Measurements from ENCODE around the gene TINCR. TPM values are rescaled to one million over a fixed set of nuclear protein-coding genes. Genes with fewer than 3 reads are reported as not detected.
A peak's percentile ranks its signal among the peaks of the same experiment; 100 is the strongest.

Gene TINCR
- total and polyA plus RNA-seq, 2 of the 13 experiments (the other 11 are each of a cell fraction or from before 2014, with no cell fraction given), result 0.17 to 0.33 TPM

- TF ChIP-seq HOXA7 (CRISPR knock-in tag; IDR thresholded peaks at IDR 0.05) (no peak), PHF8 (CRISPR knock-in tag; IDR thresholded peaks at IDR 0.05) (0 out of 2 replicates have a peak, but pooled peaks have one; percentile 29), CTCF (CRISPR knock-in tag; IDR thresholded peaks at IDR 0.05) (peak; percentile 96), ZNF788 (CRISPR knock-in tag; IDR thresholded peaks at IDR 0.05; ENCODE audit: borderline replicate concordance) (no peak), ZNF264 (CRISPR knock-in tag; IDR thresholded peaks at IDR 0.05) (no peak), ZFY (CRISPR knock-in tag; IDR thresholded peaks at IDR 0.05) (0 out of 2 replicates have a peak, but pooled peaks have one; percentile 17), ZNF883 (CRISPR knock-in tag; IDR thresholded peaks at IDR 0.05; ENCODE audit: not compliant biosample characterization) (peak; percentile 8), ZNF891 (CRISPR knock-in tag; IDR thresholded peaks at IDR 0.05) (0 out of 2 replicates have a peak, but pooled peaks have one; percentile 36), ZMYM3 (CRISPR knock-in tag; IDR thresholded peaks at IDR 0.05) (0 out of 2 replicates have a peak, but pooled peaks have one; percentile 56), ATF6 (CRISPR knock-in tag; conservative IDR thresholded peaks at IDR 0.05) (no peak), ZNF572 (CRISPR knock-in tag; IDR thresholded peaks at IDR 0.05) (0 out of 2 replicates have a peak, but pooled peaks have one; percentile 61), RARG (CRISPR knock-in tag; IDR thresholded peaks at IDR 0.05; ENCODE audit: low read depth) (no peak), ZKSCAN1 (IDR thresholded peaks at IDR 0.05; ENCODE audit: low read length) (0 out of 2 replicates have a peak, but pooled peaks have one; percentile 10), MYC (CRISPR knock-in tag; IDR thresholded peaks at IDR 0.05; ENCODE audit: borderline replicate concordance) (peak; percentile 41; the same call in 1 of the 2 replicates), HNF1B (CRISPR knock-in tag; IDR thresholded peaks at IDR 0.05) (peak; percentile 49; the same call in 1 of the 2 replicates), ATF5 (CRISPR knock-in tag; IDR thresholded peaks at IDR 0.05; ENCODE audit: low read depth) (0 out of 2 replicates have a peak, but pooled peaks have one; percentile 58), ZFX (CRISPR knock-in tag; IDR thresholded peaks at IDR 0.05; ENCODE audit: low read depth) (peak; percentile 69), ZNF263 (CRISPR knock-in tag; IDR thresholded peaks at IDR 0.05) (0 out of 2 replicates have a peak, but pooled peaks have one; percentile 21), ETV6 (CRISPR knock-in tag; conservative IDR thresholded peaks at IDR 0.05) (no peak), ZNF607 (CRISPR knock-in tag; IDR thresholded peaks at IDR 0.05; ENCODE audit: borderline replicate concordance) (0 out of 2 replicates have a peak, but pooled peaks have one; percentile 36), SATB2 (CRISPR knock-in tag; IDR thresholded peaks at IDR 0.05) (no peak), STAG1 (CRISPR knock-in tag; IDR thresholded peaks at IDR 0.05) (peak; percentile 87)
Observed at GRCh38 chr19:5578097-5578846, 10.5 kb upstream of the TINCR start (continued).

All from HepG2 (cell line).